GM19238 (cell line): ENCODE data around the gene CFAP61.
"Not testable (repeated sequence)": the region's sequence is repeated elsewhere in the genome, so short reads cannot be mapped to it uniquely, and the experiment has no call there.

Source experiments
- DNase-seq: peaks from one replicate; pipeline ENCODE4 v3.0.0; 2011; ENCODE audit warnings: low spot score; ENCODE audit not compliant: insufficient read length

The CFAP61 gene

GRCh38 chr20:20229595-20229994, 177.3 kb downstream of the CFAP61 start:
- DNase-seq, result no peak

GRCh38 chr20:20230741-20231140, 178.4 kb downstream of the CFAP61 start:
- DNase-seq, result no peak

- DNase-seq, result no peak
Observed at GRCh38 chr20:20231528-20232298, 179.4 kb downstream of the CFAP61 start.

GRCh38 chr20:20233041-20233514, 180.7 kb downstream of the CFAP61 start:
- DNase-seq, result no peak

- no peak for DNase-seq
Observed at GRCh38 chr20:20235681-20236080, 183.3 kb downstream of the CFAP61 start.

DNA sequence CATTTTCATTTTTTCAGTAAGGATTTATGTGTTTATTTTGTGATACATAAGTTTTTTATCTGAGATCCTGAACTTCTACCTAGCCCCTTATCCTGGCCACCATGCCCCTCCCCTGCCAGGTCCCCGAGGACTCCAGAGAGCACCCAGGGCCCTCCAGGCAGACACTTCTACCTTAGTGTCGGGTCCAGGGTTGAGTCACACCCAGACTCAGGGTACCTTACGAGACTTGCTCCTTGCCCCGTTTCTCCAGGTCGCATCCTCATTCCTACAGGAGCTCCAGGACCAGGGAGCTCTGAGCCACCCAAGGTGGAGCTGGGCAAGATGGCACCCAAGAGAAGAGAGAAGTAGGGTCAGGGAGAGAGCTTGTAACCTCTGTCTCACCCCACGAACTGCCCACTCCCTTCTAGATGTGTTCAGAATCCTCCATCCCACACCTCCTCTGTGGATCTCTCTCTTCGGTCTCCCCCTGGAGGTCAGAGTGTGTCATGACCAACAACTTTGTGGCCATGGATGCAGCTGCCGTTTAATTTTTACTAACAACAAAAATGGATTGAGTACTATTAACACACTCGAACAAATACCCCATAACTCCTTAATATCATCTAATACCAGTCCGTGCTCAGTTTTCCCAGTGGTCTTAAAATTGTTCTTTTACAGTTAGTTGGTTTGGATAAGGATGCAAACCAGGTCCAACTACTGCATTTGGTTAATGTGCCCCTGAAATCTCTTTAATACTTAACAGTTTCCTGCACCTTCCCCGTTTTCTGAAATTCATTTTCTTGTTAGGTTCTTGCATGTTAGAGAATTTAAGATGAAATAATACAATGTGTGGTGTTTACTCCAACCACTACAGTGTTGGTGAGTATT, 185.0 kb downstream of the CFAP61 start:
- peak; percentile 63 for DNase-seq

DNA sequence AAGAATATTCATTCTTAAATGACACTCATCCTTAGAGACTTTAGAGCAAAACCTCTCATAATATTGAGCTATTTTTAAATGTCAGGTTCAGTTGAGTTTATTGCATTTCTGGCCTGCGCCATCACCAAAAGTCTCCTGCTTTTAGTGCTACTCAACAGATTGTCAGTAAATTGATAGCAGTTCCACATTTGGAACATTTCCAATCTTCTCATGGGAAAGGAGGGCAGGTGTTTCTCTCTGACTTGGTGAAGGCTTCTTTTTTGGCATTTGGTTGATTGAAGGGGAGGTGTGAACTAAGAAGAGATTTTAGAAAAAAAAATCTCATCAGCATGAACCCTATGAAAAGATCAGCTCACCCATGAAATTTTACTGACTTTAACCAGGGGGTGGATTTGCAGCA, 189.6 kb downstream of the CFAP61 start:
- no peak for DNase-seq

DNA sequence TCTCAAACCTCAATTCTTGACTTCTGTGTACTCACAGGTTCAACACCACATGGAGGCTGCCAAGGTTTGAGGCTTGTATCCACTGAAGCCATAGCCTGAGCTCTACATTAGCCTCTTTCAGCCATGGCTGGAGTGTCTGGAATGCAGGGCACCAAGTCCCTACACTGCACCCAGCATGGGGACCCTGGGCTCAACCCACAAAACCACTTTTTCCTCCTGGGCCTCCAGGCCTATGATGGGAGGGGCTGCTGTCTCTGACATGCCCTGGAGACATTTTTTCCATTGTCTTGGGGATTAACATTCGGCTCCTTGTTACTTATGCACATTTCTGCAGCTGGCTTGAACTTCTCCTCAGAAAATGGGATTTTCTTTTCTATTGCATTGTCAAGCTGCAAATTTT, 192.1 kb downstream of the CFAP61 start:
- DNase-seq, result not testable (repeated sequence)

- DNase-seq, result no peak
Observed at GRCh38 chr20:20246996-20247633, 194.8 kb downstream of the CFAP61 start.

GRCh38 chr20:20248620-20249200, 196.4 kb downstream of the CFAP61 start:
- no peak for DNase-seq

DNA sequence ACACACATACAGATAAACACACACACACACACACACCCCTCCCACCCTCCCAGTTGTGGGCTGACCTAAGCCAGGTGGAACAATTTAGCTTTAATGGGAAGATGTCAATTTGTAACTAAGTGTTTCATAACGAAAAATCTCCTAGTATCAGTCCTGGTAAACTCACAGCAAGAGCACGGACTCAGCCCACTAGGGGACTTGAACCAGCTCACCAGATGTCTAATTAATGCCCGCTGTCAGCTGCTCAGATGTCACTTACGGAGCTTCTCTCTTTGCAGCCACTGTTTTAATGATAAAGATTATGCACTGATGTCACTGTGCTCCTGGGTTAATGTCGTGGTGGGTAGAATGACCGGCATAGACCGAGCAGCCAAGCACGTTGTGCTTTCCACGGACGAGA, 199.0 kb downstream of the CFAP61 start:
- DNase-seq, result no peak

GRCh38 chr20:20251836-20252235, 199.5 kb downstream of the CFAP61 start:
- DNase-seq, result no peak

- DNase-seq, result no peak
Observed at GRCh38 chr20:20253039-20253743, 200.9 kb downstream of the CFAP61 start.

- no peak for DNase-seq
Observed at GRCh38 chr20:20253744-20254330, 201.5 kb downstream of the CFAP61 start.

DNA sequence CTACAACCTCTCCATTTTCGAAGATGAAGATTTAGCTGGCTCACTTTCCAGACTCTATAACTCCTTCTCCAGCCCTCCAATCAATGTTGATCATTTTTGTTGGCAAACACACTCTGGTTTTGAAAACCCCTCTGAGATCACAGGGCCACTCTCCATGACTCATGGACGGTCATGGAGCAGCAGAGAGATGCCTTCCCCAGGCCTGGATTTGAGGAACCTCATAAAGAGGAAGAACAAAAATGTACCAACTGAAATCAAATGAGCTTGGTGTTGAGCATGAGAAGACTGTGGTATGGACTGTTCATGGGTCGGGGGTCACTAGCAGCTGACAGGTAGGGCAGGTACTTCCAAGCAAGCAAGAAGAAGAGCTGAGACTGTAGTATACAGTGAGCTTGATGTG, 202.8 kb downstream of the CFAP61 start:
- DNase-seq, result no peak

DNA sequence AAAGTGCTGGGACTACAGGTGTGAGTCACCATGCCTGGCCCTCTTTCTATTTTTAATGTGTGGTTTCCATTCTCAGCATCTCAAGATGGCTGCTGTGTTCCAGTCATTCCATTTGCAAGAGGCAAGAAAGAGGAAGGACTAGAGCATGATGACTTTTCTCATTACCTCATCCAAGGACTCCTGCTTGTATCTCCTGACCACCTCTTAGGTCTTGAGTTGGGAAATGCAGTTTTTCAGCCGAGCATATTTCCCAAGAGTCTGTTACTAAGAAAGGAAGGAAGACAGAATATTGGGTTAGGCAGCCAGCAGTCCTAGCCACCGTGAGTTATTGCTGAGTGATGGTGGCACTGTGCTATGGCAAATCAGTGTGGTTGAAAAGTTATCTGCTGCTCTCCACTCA, 207.2 kb downstream of the CFAP61 start:
- no peak for DNase-seq

DNA sequence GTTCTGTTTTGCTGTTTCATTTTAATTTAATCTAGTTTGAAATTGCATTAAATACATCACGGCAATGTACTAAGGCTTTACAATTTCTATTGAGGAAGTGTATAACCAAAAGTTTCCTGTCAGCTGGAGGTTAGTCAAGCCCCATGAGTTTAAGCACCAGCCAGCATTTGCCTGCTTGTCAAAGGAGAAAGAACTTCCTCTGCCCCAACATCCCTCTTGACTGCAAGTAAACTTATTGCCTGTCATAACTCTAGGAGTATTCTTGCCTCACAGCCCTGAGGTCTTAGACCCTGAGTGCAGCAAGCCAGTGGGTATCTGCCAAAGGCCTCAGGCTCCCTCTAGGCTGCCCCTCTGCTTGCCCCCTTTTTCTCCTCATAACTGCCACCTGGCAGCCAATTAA, 208.8 kb downstream of the CFAP61 start:
- no peak for DNase-seq

DNA sequence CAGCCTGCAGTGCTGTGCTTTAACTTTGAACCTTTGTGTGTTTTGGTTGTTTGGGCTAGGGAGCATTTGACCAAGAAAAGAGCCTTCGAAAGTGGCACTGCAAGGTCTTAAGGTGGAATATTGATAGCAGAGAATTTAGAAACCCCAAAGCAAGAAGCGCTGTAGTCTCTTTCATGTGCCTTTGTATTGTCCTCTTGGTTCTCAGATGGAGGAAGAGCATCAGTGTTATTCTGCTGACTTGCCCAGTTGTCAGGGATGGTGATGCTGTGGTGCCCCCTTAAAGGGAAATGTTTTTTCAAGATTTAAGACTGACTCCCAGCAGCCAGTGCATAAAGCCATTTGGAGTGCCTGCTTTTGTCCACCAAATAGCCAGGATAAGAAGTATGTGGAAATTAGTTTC, 212.9 kb downstream of the CFAP61 start:
- no peak for DNase-seq

- no peak for DNase-seq
Observed at GRCh38 chr20:20266552-20266951, 214.2 kb downstream of the CFAP61 start.

DNA sequence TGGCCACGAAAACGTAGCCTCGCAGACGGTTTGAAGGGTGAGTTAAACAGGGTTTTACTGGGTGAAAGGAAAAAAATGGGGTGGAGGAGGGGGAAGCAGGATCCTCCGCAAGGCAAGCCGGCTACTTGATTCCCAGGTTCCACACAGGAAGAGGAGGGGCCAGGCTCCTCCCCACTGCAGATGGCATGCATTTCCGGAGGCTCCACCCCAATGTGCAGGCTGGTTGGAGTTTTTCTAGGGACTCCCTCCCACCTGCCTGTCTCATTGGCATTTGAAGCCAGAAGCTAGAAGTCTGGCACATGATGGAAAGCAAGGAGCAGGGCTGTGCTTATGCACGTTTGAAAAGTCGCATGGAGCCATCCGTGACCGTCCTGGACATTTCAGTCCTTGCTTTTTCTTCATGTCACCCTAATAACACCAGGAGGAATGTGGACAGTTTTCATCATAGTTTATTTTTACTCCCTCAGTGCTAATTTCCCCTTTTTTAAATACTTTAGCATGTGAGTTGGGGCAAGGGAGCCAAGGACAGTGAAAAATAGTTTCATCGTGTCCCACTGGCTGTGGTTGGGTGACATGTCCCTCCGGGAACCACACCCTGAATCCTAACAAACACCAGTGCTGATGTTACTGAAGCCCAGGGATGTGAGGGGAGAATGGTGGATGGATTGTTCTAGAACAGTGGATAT, 215.5 kb downstream of the CFAP61 start:
- no peak for DNase-seq
